BJ (cell line): ENCODE measurements around the gene CBFA2T2. TPM values are rescaled to one million over a fixed set of nuclear protein-coding genes. Genes with fewer than 3 reads are reported as not detected.

Source experiments
- CTCF ChIA-PET: fragments of 350-600 bp; formaldehyde crosslinking; extraction: SDS; loops from one replicate; lab custom pipeline; 2021; ENCODE audit warnings: antibody characterized with exemption, inconsistent platforms; lab: Yijun Ruan, JAX
- POLR2A ChIA-PET: fragments of 300-600 bp; sonication (Branson Sonifier 250); formaldehyde crosslinking; extraction: SDS; loops from one replicate; lab custom pipeline; 2021; ENCODE audit warnings: antibody characterized with exemption; lab: Charles Lee
- DNase-seq: peaks from one replicate; pipeline ENCODE4 v3.0.0-alpha.2; 2011; ENCODE audit warnings: low read depth
- H3K27me3 ChIP-seq: 2 replicates; pipeline ENCODE4 v1.6.0; 2011; ENCODE audit warnings: low read length; ENCODE audit not compliant: control insufficient read depth, insufficient read depth
- H3K36me3 ChIP-seq: 2 replicates; pipeline ENCODE4 v1.5.1; 2011; ENCODE audit warnings: low read length; ENCODE audit not compliant: control insufficient read depth, insufficient read depth
- H3K4me3 ChIP-seq: 2 replicates; pipeline ENCODE4 v1.5.1; 2011; ENCODE audit warnings: low read depth, mild to moderate bottlenecking, control low read depth, low read length
- polyA plus RNA-seq: library from polyadenylated mRNA; depleted of rRNA; stranded (reverse); fragments of >200 nt; gene quantifications from 2 replicates; pipeline ENCODE4 v1.2.3, GENCODE V29; 2011
- TF ChIP-seq, protein P1 (sequence below): IDR thresholded peaks from 2 replicates; pipeline ENCODE4 v1.5.1; 2011; ENCODE audit warnings: low read depth, mild to moderate bottlenecking, control low read depth, inconsistent platforms, low read length, moderate library complexity; ENCODE audit not compliant: insufficient read depth

Gene CBFA2T2
- polyA plus RNA-seq, 1 experiment: 7.6 TPM

DNA sequence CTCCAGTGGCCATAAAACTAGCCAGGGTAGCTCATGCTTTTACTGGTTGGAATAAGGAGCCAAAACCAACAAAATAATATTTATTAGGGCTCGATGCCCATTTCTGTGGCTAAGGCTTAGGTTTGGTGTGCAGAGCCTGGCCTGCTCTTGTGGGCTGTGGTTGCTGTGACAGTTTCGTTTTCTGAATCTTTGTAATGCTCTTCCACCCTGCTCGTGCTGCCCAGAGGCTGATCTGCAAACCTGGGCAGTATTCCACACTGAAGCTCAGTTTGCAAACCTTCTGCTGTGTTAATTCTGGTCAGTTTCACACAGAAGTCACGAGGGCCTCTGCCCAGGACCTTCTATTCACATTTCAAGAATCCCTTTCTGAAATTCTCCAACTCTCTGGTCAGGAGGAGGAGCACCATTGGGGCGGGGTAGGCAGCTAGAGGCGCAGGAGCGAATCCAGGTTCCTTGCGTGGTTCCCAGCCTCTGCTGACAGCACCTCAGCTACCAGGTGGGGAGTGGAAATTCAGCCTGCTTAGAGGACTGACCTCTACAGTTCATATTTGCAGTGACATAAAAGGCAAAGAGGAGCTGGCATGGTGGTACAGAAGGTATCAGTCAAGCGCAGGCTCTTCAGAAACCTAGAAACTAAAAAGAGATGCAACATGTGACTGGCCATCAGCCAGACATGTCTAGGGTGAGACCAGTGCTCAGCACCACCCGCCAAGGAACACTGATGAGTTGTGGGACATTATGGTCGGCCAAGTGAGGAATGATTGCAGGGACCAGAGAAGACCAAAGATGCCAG is 157.9 kb downstream of the CBFA2T2 start:
- no peak for DNase-seq
- H3K4me3 ChIP-seq: no peak overlapping the region
- ChIA-PET POLR2A (interaction anchor here (1.0 kb wide), 1 partner anchor 204 kb away, joined by 3 read pairs; the partner anchor contains the start of gene SNTA1), CTCF (interaction anchor here (0.8 to 1.0 kb wide), 2 partner anchors 16 to 190 kb away, joined by 3 to 4 read pairs; no protein-coding TSS in a partner anchor)
- peaks cover 6% of the 10 kb centered on the region for H3K36me3 ChIP-seq
- H3K27me3 ChIP-seq: no peaks in the 10 kb centered on the region
- TF ChIP-seq, protein P1, sequence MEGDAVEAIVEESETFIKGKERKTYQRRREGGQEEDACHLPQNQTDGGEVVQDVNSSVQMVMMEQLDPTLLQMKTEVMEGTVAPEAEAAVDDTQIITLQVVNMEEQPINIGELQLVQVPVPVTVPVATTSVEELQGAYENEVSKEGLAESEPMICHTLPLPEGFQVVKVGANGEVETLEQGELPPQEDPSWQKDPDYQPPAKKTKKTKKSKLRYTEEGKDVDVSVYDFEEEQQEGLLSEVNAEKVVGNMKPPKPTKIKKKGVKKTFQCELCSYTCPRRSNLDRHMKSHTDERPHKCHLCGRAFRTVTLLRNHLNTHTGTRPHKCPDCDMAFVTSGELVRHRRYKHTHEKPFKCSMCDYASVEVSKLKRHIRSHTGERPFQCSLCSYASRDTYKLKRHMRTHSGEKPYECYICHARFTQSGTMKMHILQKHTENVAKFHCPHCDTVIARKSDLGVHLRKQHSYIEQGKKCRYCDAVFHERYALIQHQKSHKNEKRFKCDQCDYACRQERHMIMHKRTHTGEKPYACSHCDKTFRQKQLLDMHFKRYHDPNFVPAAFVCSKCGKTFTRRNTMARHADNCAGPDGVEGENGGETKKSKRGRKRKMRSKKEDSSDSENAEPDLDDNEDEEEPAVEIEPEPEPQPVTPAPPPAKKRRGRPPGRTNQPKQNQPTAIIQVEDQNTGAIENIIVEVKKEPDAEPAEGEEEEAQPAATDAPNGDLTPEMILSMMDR: no peak

DNA sequence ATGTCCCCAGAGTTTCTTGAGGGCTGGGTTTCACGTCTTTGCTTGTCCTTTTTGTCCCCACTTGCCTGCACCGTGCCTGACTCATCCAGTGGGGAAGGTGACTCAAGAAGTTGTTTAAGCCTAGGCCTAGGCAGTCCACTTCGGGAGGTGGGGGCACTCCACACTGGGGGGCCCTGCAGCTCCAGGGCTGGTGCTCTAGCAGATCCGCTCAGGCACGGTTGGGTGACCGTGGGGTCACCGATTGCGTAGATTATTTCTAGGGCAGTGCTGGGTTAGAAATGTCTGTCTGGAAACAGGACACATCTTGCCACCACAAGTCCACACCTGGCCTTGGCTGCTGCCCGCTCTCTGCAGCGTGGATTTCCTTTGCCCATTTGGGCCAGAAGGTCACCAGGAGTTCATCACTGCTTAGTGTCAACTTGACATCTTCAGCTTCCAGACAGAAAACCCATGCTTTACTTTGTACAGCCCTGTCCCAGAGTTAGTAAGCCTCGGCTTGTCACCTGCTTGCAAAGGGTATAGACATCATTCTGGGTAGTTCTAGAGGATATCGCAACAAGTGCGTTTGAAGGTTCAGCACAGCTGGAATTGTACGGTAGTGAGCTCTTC is 158.6 kb downstream of the CBFA2T2 start:
- CTCF ChIA-PET: interaction anchor here (0.5 to 1.0 kb wide), 4 partner anchors 17 to 504 kb away, joined by 3 to 4 read pairs (median 3); no protein-coding TSS in a partner anchor
- Histone ChIP-seq H3K4me3 (no peak overlapping the region), H3K36me3 (peaks cover 6% of the 10 kb centered on the region), H3K27me3 (no peaks in the 10 kb centered on the region)
- DNase-seq: no peak
- POLR2A ChIA-PET: no interaction called here
- TF ChIP-seq, protein P1: no peak

DNA sequence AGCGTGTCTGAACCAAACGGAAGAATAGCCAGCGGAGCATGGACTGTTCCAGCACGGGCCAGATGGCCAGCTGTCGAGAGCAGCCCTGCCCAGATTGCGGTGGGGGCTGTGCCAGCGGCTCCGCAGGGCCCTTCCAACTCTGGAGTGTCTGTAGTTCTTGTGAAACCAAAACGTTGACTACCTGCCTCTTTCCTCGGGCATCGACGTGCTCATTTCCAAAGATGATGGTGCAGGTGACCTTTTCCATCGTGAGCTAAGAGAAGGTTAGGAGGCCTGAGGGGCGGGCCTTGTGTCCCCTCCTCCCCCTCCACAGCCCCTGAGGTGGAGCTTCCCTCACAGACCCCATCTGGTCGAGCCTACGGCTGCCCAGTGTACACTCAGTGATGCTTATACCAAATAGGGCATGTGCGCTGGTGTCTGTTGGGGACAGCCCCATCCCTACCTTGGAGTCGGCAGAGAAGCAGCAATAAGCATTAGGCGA is 159.3 kb downstream of the CBFA2T2 start:
- ChIA-PET POLR2A (no interaction called here), CTCF (interaction anchor here (0.5 to 1.2 kb wide), 3 partner anchors 195 to 503 kb away, joined by 3 read pairs; no protein-coding TSS in a partner anchor)
- H3K4me3 ChIP-seq: no peak overlapping the region
- no peaks in the 10 kb centered on the region for H3K27me3 ChIP-seq
- TF ChIP-seq, protein P1: no peak
- H3K36me3 ChIP-seq: peaks cover 6% of the 10 kb centered on the region
- DNase-seq: no peak

DNA sequence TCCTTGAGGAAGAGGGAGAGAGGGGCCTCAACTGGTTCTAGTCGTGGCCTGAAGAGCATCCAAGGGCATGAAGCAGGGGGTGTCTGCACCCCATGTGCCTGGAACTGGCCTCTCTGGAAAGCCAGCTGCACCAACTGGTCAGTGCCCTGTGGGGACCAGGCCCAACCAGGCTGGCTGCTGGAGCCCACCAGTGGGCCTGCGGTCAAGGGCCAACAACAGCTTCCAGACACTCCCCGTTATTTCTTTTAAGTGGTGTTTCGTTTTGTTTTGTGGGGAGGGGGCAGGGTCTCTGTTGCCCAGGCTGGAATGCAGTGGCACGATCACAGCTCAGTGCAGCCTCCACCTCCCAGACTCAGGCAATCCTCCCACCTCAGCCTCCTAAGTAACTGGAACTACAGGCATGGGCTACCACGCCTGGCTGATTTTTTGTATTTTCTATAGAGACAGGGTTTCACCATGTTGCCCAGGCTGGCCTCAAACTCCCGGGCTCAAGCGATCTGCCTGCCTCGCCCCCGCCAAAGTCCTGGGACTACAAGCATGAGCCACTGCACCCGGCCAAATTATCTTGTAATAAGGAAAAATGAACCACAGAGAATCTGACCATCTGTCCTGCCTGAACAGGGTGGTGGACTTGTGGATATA is 160.3 kb downstream of the CBFA2T2 start:
- no peak overlapping the region for H3K4me3 ChIP-seq
- POLR2A ChIA-PET: no interaction called here
- H3K27me3 ChIP-seq: no peaks in the 10 kb centered on the region
- CTCF ChIA-PET: interaction anchor here (1.2 kb wide), 1 partner anchor 196 kb away, joined by 3 read pairs; no protein-coding TSS in a partner anchor
- no peak for DNase-seq
- peaks cover 1% of the 10 kb centered on the region; the same call in 1 of the 2 replicates for H3K36me3 ChIP-seq
- TF ChIP-seq, protein P1: no peak
